DOHH2 (cell line): ENCODE results near the gene AMZ2.
A peak's percentile ranks its signal among the peaks of the same experiment; 100 is the strongest.

Source experiments
- H3F3A ChIP-seq: fragments of 200-600 bp; sonication (generic), shearing (Covaris generic); 2 replicates; pipeline ENCODE4 v1.6.0; 2016; ENCODE audit warnings: antibody characterized with exemption, mild to moderate bottlenecking; ENCODE audit not compliant: control insufficient read depth, insufficient read depth
- H3K27ac ChIP-seq: fragments of 200-600 bp; sonication (generic); 2 replicates; pipeline ENCODE4 v1.5.1; 2014; ENCODE audit warnings: low read depth, mild to moderate bottlenecking, low read length, moderate library complexity
- H3K27me3 ChIP-seq: fragments of 200-600 bp; sonication (generic); 2 replicates; pipeline ENCODE4 v1.6.1; 2014; ENCODE audit warnings: mild to moderate bottlenecking, low read length, mixed read lengths; ENCODE audit not compliant: control insufficient read depth
- H3K36me3 ChIP-seq: fragments of 200-600 bp; sonication (generic); 2 replicates; pipeline ENCODE4 v1.6.1; 2014; ENCODE audit warnings: mild to moderate bottlenecking, low read length, moderate library complexity, mixed read lengths; ENCODE audit not compliant: control insufficient read depth
- H3K4me1 ChIP-seq: fragments of 200-600 bp; sonication (generic); 2 replicates; pipeline ENCODE4 v1.6.1; 2014; ENCODE audit warnings: mild to moderate bottlenecking, low read length, mixed read lengths; ENCODE audit not compliant: control insufficient read depth
- H3K4me2 ChIP-seq: fragments of 200-600 bp; sonication (generic); 2 replicates; pipeline ENCODE4 v1.6.0; 2014; ENCODE audit warnings: mild to moderate bottlenecking, low read length, moderate library complexity
- H3K4me3 ChIP-seq: fragments of 200-600 bp; sonication (generic); 2 replicates; pipeline ENCODE4 v1.5.1; 2014; ENCODE audit warnings: mild to moderate bottlenecking, low read length, mixed read lengths
- H3K79me2 ChIP-seq: fragments of 200-600 bp; sonication (generic); 2 replicates; pipeline ENCODE4 v1.6.1; 2014; ENCODE audit warnings: mild to moderate bottlenecking, low read length, mixed read lengths; ENCODE audit not compliant: control insufficient read depth
- H3K9me2 ChIP-seq: fragments of 200-600 bp; sonication (generic); replicated peaks from 2 replicates; pipeline ENCODE4 v1.6.1; 2014; ENCODE audit warnings: mild to moderate bottlenecking, low read length, mixed read lengths; ENCODE audit not compliant: control insufficient read depth
- H3K9me3 ChIP-seq: fragments of 200-600 bp; sonication (generic); 2 replicates; pipeline ENCODE4 v1.6.1; 2014; ENCODE audit warnings: antibody characterized with exemption, low read length, mixed read lengths; ENCODE audit not compliant: control insufficient read depth, insufficient read depth
- H4K20me1 ChIP-seq: fragments of 200-600 bp; sonication (generic); 2 replicates; pipeline ENCODE4 v1.6.0; 2014; ENCODE audit warnings: low read depth, mild to moderate bottlenecking, antibody characterized with exemption, low read length, moderate library complexity; ENCODE audit not compliant: control insufficient read depth, insufficient read depth
- EZH2phosphoT487 ChIP-seq: fragments of 200-600 bp; sonication (generic); IDR thresholded peaks from 2 replicates; pipeline ENCODE4 v1.6.1; 2017; ENCODE audit warnings: borderline replicate concordance, mild to moderate bottlenecking, antibody characterized with exemption, low read length, moderate library complexity, mixed read lengths
- TF ChIP-seq, protein P1 (sequence below): fragments of 200-600 bp; sonication (generic); IDR thresholded peaks from one replicate; pipeline ENCODE4 v1.5.1; 2014; ENCODE audit warnings: antibody characterized with exemption, mild to moderate bottlenecking, low read depth, low read length; ENCODE audit not compliant: poor library complexity, severe bottlenecking

The AMZ2 gene, protein sequence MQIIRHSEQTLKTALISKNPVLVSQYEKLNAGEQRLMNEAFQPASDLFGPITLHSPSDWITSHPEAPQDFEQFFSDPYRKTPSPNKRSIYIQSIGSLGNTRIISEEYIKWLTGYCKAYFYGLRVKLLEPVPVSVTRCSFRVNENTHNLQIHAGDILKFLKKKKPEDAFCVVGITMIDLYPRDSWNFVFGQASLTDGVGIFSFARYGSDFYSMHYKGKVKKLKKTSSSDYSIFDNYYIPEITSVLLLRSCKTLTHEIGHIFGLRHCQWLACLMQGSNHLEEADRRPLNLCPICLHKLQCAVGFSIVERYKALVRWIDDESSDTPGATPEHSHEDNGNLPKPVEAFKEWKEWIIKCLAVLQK

DNA sequence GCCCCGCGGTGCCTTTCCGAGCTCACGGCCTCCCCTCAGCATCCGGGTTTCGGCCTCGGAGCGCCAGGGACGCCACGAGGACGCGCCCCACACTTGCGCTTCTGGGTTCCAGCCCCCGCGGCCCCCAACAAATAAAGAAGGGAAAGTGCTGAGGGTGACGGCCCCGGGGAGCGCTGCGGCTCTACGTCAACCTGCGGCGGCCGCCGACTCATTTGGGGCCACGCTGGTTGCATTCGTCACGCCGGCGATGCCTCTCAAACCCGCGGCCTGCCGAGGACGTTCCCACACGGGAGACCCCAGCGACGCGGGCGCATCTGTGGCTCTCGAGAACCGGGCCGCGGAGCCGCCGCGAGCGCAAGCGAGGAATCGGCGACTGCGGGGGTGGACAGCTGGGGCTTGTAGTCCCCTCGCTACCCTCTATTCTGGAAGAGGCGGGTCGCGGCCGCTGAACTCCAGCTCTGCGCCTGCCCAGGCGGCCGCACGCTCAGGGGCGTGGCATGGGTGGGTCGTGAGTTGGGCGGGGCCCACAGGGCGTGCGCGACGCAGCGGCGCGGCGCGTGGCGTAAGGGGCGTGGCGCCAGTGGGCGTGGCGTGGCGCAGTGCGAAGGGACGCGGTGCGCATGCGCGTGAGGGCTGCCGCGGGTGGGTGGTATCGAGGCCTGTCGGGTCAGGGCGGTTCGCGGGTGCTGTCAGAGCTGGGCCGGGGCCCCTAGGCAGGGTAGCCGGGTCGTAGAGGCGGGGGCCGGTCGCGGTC lies at the start of gene AMZ2:
Gene AMZ2, plus strand, starts transcription at position 599 of the 754 bp plus-strand sequence. CDS start 2,145 bp downstream, outside the sequence.
- Histone ChIP-seq H3K4me1 (peaks cover 86% of the 10 kb centered on the region), H3K36me3 (peaks cover 47% of the 10 kb centered on the region), H3K9me2 (no peaks in the 10 kb centered on the region), H3K4me3 (peak within 1 kb of the TSS; percentile 86), H3K27me3 (no peaks in the 10 kb centered on the region), H3K79me2 (peaks cover 77% of the 10 kb centered on the region), H3K4me2 (peak within 1 kb of the TSS; percentile 95), H3K9me3 (no peaks in the 10 kb centered on the region), H3F3A (peaks cover 48% of the 10 kb centered on the region), H4K20me1 (no peaks in the 10 kb centered on the region), H3K27ac (peak within 1 kb of the TSS; percentile 85)
- TF ChIP-seq EZH2phosphoT487, result no peak
- TF ChIP-seq, protein P1, sequence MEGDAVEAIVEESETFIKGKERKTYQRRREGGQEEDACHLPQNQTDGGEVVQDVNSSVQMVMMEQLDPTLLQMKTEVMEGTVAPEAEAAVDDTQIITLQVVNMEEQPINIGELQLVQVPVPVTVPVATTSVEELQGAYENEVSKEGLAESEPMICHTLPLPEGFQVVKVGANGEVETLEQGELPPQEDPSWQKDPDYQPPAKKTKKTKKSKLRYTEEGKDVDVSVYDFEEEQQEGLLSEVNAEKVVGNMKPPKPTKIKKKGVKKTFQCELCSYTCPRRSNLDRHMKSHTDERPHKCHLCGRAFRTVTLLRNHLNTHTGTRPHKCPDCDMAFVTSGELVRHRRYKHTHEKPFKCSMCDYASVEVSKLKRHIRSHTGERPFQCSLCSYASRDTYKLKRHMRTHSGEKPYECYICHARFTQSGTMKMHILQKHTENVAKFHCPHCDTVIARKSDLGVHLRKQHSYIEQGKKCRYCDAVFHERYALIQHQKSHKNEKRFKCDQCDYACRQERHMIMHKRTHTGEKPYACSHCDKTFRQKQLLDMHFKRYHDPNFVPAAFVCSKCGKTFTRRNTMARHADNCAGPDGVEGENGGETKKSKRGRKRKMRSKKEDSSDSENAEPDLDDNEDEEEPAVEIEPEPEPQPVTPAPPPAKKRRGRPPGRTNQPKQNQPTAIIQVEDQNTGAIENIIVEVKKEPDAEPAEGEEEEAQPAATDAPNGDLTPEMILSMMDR, result no peak

DNA sequence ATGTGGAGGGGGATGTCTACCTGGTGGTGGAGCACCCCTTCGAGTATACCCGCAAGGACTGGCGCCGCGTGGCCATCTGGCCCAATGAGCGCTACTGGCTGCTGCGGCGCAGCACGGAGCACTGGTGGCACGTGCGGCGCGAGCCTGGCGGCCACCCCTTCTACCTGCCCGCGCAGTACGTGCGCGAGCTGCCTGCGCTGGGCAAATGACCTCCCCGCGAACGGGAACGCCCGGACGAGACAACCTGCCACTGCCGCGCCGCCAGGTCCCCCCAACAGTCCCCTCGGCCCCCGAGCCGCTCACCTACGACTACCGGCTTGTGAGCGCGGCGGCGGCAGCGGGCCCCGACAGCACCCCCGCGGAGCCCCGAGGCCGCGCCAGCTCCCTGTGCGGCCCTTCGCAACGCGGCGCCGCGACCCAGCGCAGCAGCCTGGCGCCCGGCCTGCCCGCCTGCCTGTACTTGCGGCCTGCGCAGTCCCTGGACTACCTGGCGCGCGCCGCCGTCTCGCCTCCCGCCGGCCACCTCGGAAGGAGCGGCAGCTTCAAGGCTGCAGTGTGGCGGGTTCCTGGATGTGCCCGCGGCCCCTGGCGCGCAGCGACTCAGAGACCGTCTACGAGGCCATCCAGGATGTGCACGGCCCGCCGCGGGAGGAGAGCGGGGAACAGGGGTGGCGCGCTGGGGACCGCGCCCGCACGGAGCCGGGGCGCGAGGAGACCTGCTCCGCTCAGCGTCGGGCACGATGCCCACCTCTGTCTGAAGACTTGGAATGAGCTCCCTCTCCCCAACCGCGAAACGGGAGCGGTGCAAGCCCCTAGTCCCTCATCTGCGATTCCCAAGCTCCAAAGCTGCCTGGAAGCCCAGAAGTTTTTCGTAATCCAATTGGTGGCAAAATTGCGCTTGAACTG lies 48.7 kb upstream of the AMZ2 start:
- Histone ChIP-seq H3K27ac (no peak overlapping the region), H3K4me2 (peak overlapping the region; percentile 65), H4K20me1 (no peaks in the 10 kb centered on the region), H3K4me1 (peaks cover 66% of the 10 kb centered on the region), H3F3A (peaks cover 24% of the 10 kb centered on the region), H3K9me2 (no peaks in the 10 kb centered on the region), H3K79me2 (no peaks in the 10 kb centered on the region), H3K27me3 (peaks cover 42% of the 10 kb centered on the region), H3K36me3 (no peaks in the 10 kb centered on the region), H3K9me3 (no peaks in the 10 kb centered on the region), H3K4me3 (peak overlapping the region; percentile 63)
- TF ChIP-seq, protein P1, result no peak
- peak; percentile 22; the same call in 1 of the 2 replicates for TF ChIP-seq EZH2phosphoT487

DNA sequence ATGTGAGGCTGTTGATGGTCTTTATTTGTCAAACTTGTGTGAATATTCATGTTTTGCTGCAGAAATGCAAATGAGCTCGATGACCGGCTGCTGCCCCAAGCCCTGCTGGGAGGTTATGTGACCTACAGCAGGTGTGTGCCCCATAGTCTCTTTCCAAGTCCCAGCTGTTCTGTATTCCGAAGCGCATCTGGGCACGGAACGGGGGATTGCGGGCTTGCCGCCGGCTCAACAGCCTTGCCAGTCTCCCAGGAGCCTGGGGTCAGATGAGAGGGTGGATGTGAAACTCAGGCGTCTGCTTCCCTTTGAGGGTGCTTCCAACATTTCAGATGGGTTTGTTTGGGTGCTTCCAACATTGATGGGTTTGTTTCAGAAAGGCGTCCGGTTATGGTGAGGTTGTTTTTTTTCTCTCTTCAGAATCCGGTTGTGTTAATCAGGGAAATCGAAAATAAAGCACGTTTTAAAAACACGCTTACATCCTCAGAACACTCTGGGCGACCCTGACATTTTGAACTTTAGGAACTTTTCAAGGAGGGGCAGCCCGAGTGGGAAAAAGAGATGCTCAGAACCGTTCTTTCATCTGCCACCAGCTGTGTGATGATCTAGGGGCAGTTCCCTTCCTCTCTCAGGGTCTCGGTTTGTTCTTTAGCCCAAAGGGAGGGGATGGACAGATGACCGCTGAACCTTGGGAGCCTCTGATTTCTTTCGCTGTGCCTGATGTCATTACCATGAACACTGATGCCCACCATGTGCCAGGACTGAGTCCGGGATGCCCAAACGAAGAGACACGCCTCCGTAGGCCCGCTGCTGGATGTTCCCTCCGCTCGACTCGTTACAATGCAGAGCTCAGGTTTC lies 47.8 kb upstream of the AMZ2 start:
- Histone ChIP-seq H3K27ac (no peak overlapping the region), H3K36me3 (no peaks in the 10 kb centered on the region), H3F3A (peaks cover 19% of the 10 kb centered on the region), H3K4me3 (peak overlapping the region; percentile 63), H3K79me2 (no peaks in the 10 kb centered on the region), H4K20me1 (no peaks in the 10 kb centered on the region), H3K9me3 (no peaks in the 10 kb centered on the region), H3K27me3 (peaks cover 42% of the 10 kb centered on the region), H3K9me2 (no peaks in the 10 kb centered on the region), H3K4me2 (peak overlapping the region; percentile 65), H3K4me1 (peaks cover 72% of the 10 kb centered on the region)
- TF ChIP-seq, protein P1, result no peak
- 0 out of 2 replicates have a peak, but pooled peaks have one; percentile 0 for TF ChIP-seq EZH2phosphoT487
